Gastrocnemius medialis (tissue), 4 donors: ENCODE data around the gene PEBP1. TPM values are rescaled to one million over a fixed set of nuclear protein-coding genes. Genes with fewer than 3 reads are reported as not detected.

Experiments
- ATAC-seq, 2 donors: fragments of 150-250 bp; one replicate each; pipeline ENCODE4 v1.9.1; 2016
- DNase-seq, 2 donors: peaks; one replicate each; pipeline ENCODE4 v3.0.0-alpha.2; 2019
- H3K27ac ChIP-seq, 4 donors: fragments of 200-600 bp; sonication (generic); 1 replicate in 1 of 4; 2 replicates in 3 of 4; pipeline ENCODE4 v1.5.1; 2016 to 2018; ENCODE audit warnings: mild to moderate bottlenecking in 2 of 4, moderate library complexity in 1 of 4
- H3K27me3 ChIP-seq, 3 donors: fragments of 200-600 bp; sonication (generic) in 2 of 3; 1 replicate in 1 of 3; 2 replicates in 2 of 3; pipeline versions ENCODE4 v1.5.1 to v1.6.0; 2016 to 2019; ENCODE audit warnings: mild to moderate bottlenecking in 1 of 3, moderate library complexity in 1 of 3
- H3K36me3 ChIP-seq, 2 donors: fragments of 200-600 bp; sonication (generic) in 1 of 2; one replicate each; pipeline ENCODE4 v1.5.1; 2017 to 2018
- H3K4me1 ChIP-seq, 2 donors: fragments of 200-600 bp; sonication (generic) in 1 of 2; one replicate each; pipeline ENCODE4 v1.5.1; 2016 to 2017; ENCODE audit warnings: mild to moderate bottlenecking in 2 of 2
- H3K4me3 ChIP-seq, 4 donors: fragments of 200-600 bp; sonication (generic) in 3 of 4; 1 replicate in 1 of 4; 2 replicates in 3 of 4; pipeline ENCODE4 v1.5.1; 2016 to 2019; ENCODE audit warnings: mild to moderate bottlenecking in 2 of 4
- H3K9me3 ChIP-seq, 3 donors: fragments of 200-600 bp; sonication (generic) in 2 of 3; 1 replicate in 1 of 3; 2 replicates in 2 of 3; pipeline ENCODE4 v1.5.1; 2016 to 2019
- CTCF ChIP-seq, 5 experiments: fragments of 450-650 bp in 3 of 5; fragments of 200-600 bp in 2 of 5; sonication (generic) in 2 of 5; IDR thresholded peaks in 4 of 5; conservative IDR thresholded peaks in 1 of 5; 1 replicate in 4 of 5; 2 replicates in 1 of 5; pipeline ENCODE4 v1.5.1; 2016 to 2019; ENCODE audit warnings: antibody characterized with exemption in 5 of 5, mild to moderate bottlenecking in 3 of 5, moderate library complexity in 3 of 5
- POLR2A ChIP-seq, 2 donors: fragments of 450-650 bp; IDR thresholded peaks; one replicate each; pipeline ENCODE4 v1.6.1; 2017; ENCODE audit warnings: antibody characterized with exemption in 2 of 2, mild to moderate bottlenecking in 2 of 2, moderate library complexity in 2 of 2
- in situ Hi-C, 4 donors: fragments of 200-750 bp; cut with MboI; loops; one replicate each; pipeline versions ENCODE4 v1.15.0 to v1.8.0; 2017; ENCODE audit warnings: low sequenced_read_pairs in 4 of 4
- intact Hi-C: fragments of 100-400 bp; cut with DNase I; formaldehyde crosslinking; loops from one replicate; pipeline ENCODE4 v1.15.1; 2023; ENCODE audit warnings: low total_unique reads
- total RNA-seq, 4 donors: library from RNA; depleted of rRNA; stranded (reverse); fragments of >200 nt; gene quantifications; one replicate each; pipeline versions ENCODE4 v1.1.0 to v1.2.3, GENCODE V29; 2016

The PEBP1 gene
- total RNA-seq, 4 donors from 2014 or later: 306 to 442 (median 330) TPM

GRCh38 chr12:118175823-118176447, 40.0 kb downstream of the PEBP1 start:
- ATAC-seq (peak in 1 of 2 donors; percentile 36), DNase-seq (no peak)
- H3K9me3 ChIP-seq: no peaks in the 10 kb centered on the region
- no peaks in the 10 kb centered on the region for H3K27me3 ChIP-seq
- in situ Hi-C loops (loop anchor here in 3 of 4 donors (5.0 to 10.0 kb wide), 3 partner anchors 189 to 209 kb away; partner anchors contain the start of gene TAOK3 (in 1 of the 3)), intact Hi-C loops (no loop called here)
- TF ChIP-seq POLR2A (IDR thresholded peaks at IDR 0.05): no peak
- TF ChIP-seq CTCF (IDR thresholded peaks at IDR 0.05 in 4 of 5, conservative IDR thresholded peaks at IDR 0.05 in 1 of 5): no peak
- H3K4me3 ChIP-seq: no peak overlapping the region
- H3K27ac ChIP-seq: no peak overlapping the region
- no peaks in the 10 kb centered on the region for H3K4me1 ChIP-seq
- H3K36me3 ChIP-seq: peaks cover 4 to 78% of the 10 kb centered on the region in 2 donors

- Histone ChIP-seq H3K27ac (peak overlapping the region; percentile 1 to 64 (median 41)), H3K4me3 (no peak overlapping the region), H3K36me3 (peaks cover 2 to 25% of the 10 kb centered on the region in 2 donors), H3K27me3 (no peaks in the 10 kb centered on the region), H3K9me3 (no peaks in the 10 kb centered on the region), H3K4me1 (peaks cover 13 to 27% of the 10 kb centered on the region in 2 donors)
- DNase-seq: no peak
- ATAC-seq: no peak
- in situ Hi-C loops (loop anchor here in 1 of 4 donors (5.0 kb wide), 1 partner anchor 194 kb away; the partner anchor contains the start of gene SUDS3), intact Hi-C loops (loop anchor here (5.0 kb wide), 3 partner anchors 46 to 121 kb away; partner anchors contain the start of genes PEBP1 and WSB2)
- TF ChIP-seq POLR2A (IDR thresholded peaks at IDR 0.05) (no peak), CTCF (IDR thresholded peaks at IDR 0.05 in 4 of 5, conservative IDR thresholded peaks at IDR 0.05 in 1 of 5) (no peak)
These were observed 47.2 kb downstream of the PEBP1 start for GRCh38 chr12:118183155-118183554.

GRCh38 chr12:118183711-118184110, 47.8 kb downstream of the PEBP1 start:
- TF ChIP-seq POLR2A (IDR thresholded peaks at IDR 0.05): no peak
- no peak for TF ChIP-seq CTCF (IDR thresholded peaks at IDR 0.05 in 4 of 5, conservative IDR thresholded peaks at IDR 0.05 in 1 of 5)
- Histone ChIP-seq H3K27me3 (no peaks in the 10 kb centered on the region), H3K36me3 (peaks cover 2 to 19% of the 10 kb centered on the region in 2 donors), H3K27ac (peak overlapping the region in 3 of 4 donors; percentile 35 to 64 (median 47)), H3K4me3 (no peak overlapping the region), H3K4me1 (peaks cover 19 to 32% of the 10 kb centered on the region in 2 donors), H3K9me3 (no peaks in the 10 kb centered on the region)
- in situ Hi-C loops (loop anchor here in 1 of 4 donors (5.0 kb wide), 1 partner anchor 194 kb away; the partner anchor contains the start of gene SUDS3), intact Hi-C loops (loop anchor here (5.0 kb wide), 3 partner anchors 46 to 121 kb away; partner anchors contain the start of genes PEBP1 and WSB2)
- DNase-seq (no peak), ATAC-seq (no peak)

GRCh38 chr12:118185602-118186397, 49.9 kb downstream of the PEBP1 start:
- Histone ChIP-seq H3K9me3 (no peaks in the 10 kb centered on the region), H3K4me3 (no peak overlapping the region), H3K36me3 (peaks cover 0 to 6% of the 10 kb centered on the region in 2 donors), H3K27ac (no peak overlapping the region), H3K4me1 (peaks cover 37 to 53% of the 10 kb centered on the region in 2 donors), H3K27me3 (no peaks in the 10 kb centered on the region)
- DNase-seq: no peak
- in situ Hi-C loops: no loop called here
- ATAC-seq: no peak
- TF ChIP-seq POLR2A (IDR thresholded peaks at IDR 0.05) (no peak), CTCF (IDR thresholded peaks at IDR 0.05 in 4 of 5, conservative IDR thresholded peaks at IDR 0.05 in 1 of 5) (no peak)
- intact Hi-C loops: no loop called here
